Heart left ventricle (tissue), 13 donors: Measurements from ENCODE around the gene NFX1.

Experiments used
- POLR2A ChIP-seq, 2 donors: fragments of 450-650 bp; IDR thresholded peaks; one replicate each; pipeline ENCODE4 v1.6.1; 2017; ENCODE audit warnings: antibody characterized with exemption in 2 of 2, mild to moderate bottlenecking in 2 of 2, moderate library complexity in 2 of 2
- TF ChIP-seq, protein P1 (sequence below), 12 donors: fragments of 200-600 bp; sonication (generic) in 4 of 12; IDR thresholded peaks; one replicate each; pipeline versions ENCODE4 v1.5.0 to v1.8.0; 2018 to 2022; ENCODE audit warnings: antibody characterized with exemption in 12 of 12, mild to moderate bottlenecking in 5 of 12
- donor health status: ischemic (EF 13 %, LVEDD 7.1; RV severe dilation, severe dysfunction).
- donor health status: DM: no; HTN: yes; CAD: no.
- donor health status: DM: no; HTN: no; CAD: no.
- donor health status: ischemic (EF 25% LVEDD 6.9; RV normal size, moderate dysfunction).
- donor health status: ischemic (EF 25% LVEDD 5.7; RV mildly dilated, moderate dysfunction).
- donor health status: ischemic (EF 35%, LVEDD 5.7; RV mildly dilated, moderate dysfunction).
- donor health status: nonischemic (EF 11% LVEDD 7.7; RV severe dilation, severe dysfunction).
- donor health status: DM: yes; HTN: yes; CAD: no.
- donor health status: PGD.
- donor health status: ischemic (EF 29% LVEDD 5.4; RV normal size, mild dysfunction).
- donor health status: nonischemic (EF 23%, LVEDD 6.1; RV moderate dilation, normal function).

DNA sequence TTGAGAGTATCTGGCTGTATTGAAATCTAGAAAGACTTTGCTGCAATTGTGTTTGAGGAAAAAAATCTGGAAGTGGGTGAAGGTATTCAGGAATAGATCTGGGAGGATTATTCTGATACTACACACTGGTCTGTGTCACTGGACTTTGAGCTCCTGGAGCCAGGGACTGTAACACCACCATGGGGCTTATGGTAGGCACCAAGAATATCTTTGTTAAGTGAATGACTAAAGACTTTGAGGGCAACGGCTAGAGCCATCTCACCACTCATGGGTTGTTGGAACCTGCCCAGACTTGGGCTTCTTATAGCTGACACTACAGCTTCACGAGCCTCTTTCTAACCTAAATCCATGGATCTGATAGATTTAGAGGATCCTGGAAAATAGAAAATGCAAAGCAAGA lies 10.2 kb downstream of the NFX1 start:
- TF ChIP-seq, protein P1, sequence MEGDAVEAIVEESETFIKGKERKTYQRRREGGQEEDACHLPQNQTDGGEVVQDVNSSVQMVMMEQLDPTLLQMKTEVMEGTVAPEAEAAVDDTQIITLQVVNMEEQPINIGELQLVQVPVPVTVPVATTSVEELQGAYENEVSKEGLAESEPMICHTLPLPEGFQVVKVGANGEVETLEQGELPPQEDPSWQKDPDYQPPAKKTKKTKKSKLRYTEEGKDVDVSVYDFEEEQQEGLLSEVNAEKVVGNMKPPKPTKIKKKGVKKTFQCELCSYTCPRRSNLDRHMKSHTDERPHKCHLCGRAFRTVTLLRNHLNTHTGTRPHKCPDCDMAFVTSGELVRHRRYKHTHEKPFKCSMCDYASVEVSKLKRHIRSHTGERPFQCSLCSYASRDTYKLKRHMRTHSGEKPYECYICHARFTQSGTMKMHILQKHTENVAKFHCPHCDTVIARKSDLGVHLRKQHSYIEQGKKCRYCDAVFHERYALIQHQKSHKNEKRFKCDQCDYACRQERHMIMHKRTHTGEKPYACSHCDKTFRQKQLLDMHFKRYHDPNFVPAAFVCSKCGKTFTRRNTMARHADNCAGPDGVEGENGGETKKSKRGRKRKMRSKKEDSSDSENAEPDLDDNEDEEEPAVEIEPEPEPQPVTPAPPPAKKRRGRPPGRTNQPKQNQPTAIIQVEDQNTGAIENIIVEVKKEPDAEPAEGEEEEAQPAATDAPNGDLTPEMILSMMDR (IDR thresholded peaks at IDR 0.05) = no peak
- no peak for TF ChIP-seq POLR2A (IDR thresholded peaks at IDR 0.05)
